Stimulated activated CD4-positive, alpha-beta T cell treated with anti-CD3 and anti-CD28 coated beads, TNF-alpha, amount 100 ng/mL, for 48 hours (primary cell): ENCODE results near the gene LITAF.

Source experiments
- DNase-seq, 3 donors: peaks; one replicate each; pipeline ENCODE4 v3.0.0-alpha.2; 2020; ENCODE audit warnings: low read depth in 3 of 3

LITAF gene

GRCh38 chr16:11586856-11587642, at the start of gene LITAF:
Gene LITAF, minus strand, starts transcription at chr16:11586919. Its CDS starts 30,189 bp downstream, at chr16:11556730.
- peak in 2 of 3 donors; percentile 46 to 62 for DNase-seq

GRCh38 chr16:11636172-11636721, 49.5 kb upstream of the LITAF start:
- no peak for DNase-seq

- DNase-seq, result no peak
Measured at GRCh38 chr16:11635679-11636171, 49.0 kb upstream of the LITAF start.

GRCh38 chr16:11635113-11635652, 48.5 kb upstream of the LITAF start:
- DNase-seq, result no peak

DNA sequence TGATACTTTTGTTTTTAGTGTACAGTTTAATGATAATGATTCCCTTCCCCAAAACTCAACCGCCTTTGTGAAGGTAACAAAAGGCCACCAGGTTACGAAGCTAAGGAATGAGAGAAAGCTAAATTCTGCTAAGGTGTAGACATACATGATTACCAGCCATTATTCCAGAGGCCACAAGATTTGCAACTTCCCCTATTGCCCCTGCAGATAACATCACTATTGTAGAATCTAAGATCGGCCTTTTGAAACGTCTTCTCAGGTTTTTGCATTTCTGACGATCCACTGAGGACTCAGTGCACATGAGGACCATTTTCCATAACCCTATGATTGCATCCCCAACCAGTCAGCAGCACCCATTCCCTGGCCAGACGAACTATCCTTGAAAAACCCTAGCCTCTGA, 47.6 kb upstream of the LITAF start:
- no peak for DNase-seq

DNA sequence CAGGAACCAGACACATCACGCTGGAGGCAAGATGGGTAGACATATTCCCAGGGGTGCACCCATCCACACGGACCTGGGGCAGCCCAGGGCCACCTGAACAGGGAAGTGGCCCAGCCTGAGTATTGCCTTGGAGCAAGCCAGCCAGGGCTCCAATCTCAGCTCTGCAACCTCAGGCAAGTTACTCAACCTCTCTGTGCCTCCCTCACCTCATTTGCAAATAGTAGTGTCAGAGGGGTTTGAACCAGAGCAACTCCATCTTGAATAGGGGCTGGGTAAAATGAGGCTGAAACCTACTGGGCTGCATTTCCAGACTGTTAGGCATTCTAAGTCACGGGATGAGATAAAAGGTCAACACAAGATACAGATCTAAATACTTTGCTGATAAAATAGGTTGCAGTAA, 46.4 kb upstream of the LITAF start:
- no peak for DNase-seq

- no peak for DNase-seq
Measured at GRCh38 chr16:11632455-11632939, 45.8 kb upstream of the LITAF start.

DNA sequence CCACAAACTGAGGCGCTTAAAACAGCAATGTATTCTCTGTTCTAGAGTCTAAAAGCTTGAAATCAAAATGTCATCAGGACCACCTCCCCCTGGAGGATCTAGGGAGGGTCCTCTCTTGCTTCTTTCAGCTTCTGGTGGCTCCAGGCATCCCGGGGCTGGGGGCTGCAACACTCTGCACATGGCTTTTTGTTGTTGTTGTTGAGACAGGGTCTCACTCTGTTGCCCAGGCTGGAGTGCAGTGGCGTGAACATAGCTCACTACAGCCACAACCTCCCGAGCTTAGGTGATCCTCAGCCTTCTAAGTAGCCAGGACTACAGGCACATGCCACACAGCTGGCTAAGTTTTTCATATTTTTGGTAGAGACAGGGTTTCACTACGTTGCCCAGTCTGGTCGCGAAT, 44.5 kb upstream of the LITAF start:
- no peak for DNase-seq

GRCh38 chr16:11630768-11631056, 44.0 kb upstream of the LITAF start:
- no peak for DNase-seq

- no peak for DNase-seq
Measured at GRCh38 chr16:11630046-11630767, 43.5 kb upstream of the LITAF start.

- DNase-seq, result no peak
Measured at GRCh38 chr16:11629071-11630030, 42.6 kb upstream of the LITAF start.

DNA sequence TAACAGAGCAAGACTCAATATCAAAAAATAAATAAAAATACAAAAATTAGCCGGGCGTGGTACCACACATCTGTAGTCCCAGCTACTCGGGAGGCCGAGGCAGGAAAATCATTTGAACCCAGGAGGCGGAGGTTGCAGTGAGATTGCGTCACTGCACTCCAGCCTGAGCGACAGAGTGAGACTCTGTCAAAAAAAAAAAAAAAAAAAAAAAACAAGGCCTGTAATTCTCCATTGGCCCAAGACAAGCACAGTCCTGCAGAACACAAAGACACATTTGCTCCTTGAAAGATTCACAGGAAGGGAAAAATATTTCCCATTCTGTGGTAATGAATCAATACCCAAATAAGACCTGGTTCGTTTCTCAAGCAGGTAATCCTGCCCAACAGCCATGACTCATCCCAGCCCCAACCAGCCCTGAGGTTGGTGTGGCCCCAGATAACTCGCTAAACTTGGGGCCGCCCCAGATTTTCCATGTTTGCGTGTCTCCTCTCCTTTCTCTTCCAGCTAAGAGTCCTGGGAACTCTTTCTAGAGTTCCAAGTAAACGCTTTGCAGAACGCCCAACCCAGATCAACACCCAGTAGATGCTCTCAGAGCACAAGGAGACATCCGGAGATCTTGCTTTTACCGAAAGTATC, 41.2 kb upstream of the LITAF start:
- DNase-seq, result no peak

GRCh38 chr16:11627292-11627663, 40.6 kb upstream of the LITAF start:
- DNase-seq, result no peak

- no peak for DNase-seq
Measured at GRCh38 chr16:11626657-11627291, 40.1 kb upstream of the LITAF start.

- DNase-seq, result no peak
Measured at GRCh38 chr16:11625769-11626168, 39.0 kb upstream of the LITAF start.

DNA sequence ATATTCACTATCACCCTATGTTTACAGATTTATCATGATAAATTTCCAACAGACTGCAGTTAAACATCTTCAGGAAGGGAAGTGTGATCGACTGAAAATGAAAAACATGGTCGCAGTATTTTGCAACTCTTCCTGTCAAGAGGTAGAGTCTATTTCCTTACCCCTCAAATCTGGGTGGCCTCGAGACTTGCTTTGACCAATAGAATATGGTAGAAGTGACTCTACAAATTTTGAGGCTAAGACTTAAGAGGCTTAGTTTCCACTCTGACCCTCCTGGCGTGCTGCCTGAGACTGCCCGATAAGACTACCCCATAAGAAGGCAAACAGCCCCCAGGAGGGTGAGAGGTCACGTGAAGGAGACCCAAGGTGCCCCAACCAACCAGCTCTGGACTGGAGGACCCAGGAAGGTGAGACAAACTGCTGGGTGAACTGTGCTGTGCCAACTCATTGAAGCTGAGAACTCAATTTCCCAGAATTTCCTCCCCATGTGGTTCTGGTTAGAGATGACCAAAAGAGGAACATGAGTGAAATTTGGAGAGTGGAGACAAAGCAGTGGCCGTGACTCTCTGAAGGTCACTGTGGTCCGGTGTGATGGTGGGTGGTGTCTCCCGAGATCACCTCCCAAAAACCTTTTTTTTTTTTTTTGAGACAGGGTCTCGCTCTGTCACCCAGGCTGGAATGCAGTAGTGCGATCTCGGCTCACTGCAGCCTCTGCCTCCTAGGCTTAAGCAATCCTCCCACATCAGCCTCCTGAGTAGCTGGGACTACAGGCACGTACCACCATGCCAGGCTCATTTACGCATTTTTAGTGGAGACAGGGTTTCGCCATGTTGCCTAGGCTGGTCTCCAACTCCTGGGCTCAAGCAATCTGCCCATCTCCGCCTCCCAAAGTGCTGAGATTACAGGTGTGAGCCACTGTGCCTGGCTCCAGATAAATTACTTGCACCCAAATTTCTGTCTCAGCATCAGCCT, 38.2 kb upstream of the LITAF start:
- no peak for DNase-seq

DNA sequence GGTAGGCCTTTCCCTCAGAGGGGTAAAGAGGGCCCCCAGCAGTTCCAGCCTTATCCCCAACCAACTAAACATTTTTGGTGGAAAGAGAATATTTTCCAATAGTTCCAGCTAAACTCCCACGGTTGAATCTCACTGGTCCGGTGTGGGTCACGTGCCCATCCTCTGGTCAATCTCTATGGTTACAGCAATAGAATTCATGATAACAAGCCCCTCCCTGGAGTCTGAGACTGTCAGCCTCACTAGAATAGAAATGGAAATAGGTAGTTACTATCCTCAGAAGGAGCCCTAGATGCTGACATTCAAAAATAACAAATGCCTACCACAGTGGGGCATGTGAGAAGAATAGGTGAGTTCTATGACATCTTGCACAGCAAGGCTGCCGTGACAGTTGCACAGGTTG, 37.5 kb upstream of the LITAF start:
- DNase-seq, result no peak

DNA sequence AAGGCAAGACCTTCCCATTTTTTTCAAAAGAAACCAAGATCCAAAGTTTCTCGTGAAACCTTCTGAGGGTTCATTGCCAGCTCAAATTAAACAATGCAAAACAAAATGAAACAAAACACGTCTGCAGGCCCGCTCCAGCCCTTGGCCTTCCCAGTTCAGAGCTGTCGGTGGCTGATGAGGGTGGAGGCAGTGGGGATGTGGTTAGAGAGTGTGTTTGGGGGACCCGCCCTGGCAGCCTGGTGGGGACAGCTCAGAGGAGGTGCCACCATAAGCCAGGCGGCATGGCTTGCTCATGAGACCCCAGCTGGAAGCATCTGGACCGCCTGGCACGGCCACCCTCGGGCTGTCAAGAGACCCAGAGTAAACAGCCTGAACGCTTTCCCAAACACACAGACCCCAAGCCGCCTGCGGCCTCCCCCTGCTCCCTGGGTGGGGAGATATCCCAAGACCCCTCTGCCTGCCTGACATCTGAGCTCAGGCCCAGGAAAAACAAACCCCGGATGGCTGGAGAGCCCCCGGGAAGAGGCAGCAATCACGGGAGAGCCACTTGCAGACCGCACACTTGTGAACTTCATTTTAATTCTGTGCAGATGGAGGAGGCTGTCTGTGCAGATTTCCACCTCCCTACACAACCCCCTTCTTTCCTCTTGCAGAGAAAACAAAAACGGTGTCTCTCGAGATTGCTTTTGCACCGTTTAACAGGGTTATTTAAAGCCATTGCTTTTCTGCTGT, 35.4 kb upstream of the LITAF start:
- DNase-seq, result no peak

DNA sequence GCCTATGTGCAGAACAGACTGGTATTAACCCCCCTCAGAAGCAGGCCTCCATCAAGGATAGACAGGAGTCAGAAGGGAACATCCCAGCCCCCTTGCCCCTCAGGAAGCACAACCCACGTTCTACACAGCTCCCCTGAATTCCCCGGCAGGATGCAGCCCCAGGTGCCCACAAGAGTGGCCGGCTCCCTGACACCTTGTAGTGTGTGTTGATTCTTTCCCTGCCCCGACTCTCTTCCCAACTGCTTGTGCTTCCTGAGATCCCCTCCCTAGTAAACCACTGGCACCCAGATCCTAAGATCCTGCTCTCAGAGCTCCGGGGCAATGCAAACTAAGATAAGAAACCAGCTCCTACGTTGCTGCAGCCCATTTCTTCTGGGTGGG, 34.8 kb upstream of the LITAF start:
- no peak for DNase-seq
